GM23248 (cell line): ENCODE results near the gene EZH2.

Experiments used
- EZH2 ChIP-seq: fragments of 200-600 bp; sonication (generic); IDR thresholded peaks from 2 replicates; pipeline ENCODE4 v1.6.1; 2018; ENCODE audit warnings: antibody characterized with exemption, mild to moderate bottlenecking; ENCODE audit not compliant: insufficient read depth, poor library complexity, severe bottlenecking
- EZH2phosphoT487 ChIP-seq: fragments of 200-600 bp; sonication (generic); IDR thresholded peaks from 2 replicates; pipeline ENCODE4 v1.6.1; 2018; ENCODE audit warnings: antibody characterized with exemption, moderate library complexity, mild to moderate bottlenecking, low read depth; ENCODE audit not compliant: insufficient read depth

DNA sequence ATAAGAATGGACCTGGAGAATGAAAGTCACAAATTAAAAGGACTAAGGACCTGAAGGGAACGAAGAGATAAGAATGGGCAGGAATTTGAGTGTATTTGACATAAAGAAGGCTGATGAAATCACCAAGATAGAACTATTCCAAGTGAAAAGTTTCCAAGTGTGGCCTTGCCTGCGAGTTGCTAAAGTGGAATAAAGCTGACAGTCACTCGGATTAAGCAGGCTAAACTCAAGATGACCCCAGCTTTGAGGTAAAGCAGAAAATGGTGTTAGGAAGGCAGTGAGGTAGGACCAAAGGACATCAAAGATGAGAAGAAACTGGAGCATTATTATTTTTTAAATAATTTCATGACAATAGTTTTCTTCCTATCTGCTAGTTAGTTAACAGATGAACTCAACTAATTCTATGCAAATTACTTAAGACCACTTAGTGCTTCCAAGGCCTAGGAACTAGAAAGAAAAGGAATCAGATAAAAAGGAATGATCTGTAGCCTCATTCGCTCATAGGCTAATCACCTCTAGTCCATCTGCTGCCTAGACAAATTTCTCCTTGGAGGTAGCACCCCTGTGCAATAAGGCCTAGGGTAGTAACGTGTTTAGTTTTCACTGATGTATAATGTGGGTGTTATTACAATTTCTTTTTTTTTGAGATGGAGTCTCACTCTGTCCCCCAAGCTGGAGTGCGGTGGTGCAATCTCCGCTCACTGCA, 34.5 kb downstream of the EZH2 start:
- TF ChIP-seq EZH2 (no peak), EZH2phosphoT487 (no peak)
